Measurements from ENCODE around the gene TMTC1.

GRCh38 chr12:29610473-29611170 is 173.1 kb downstream of the TMTC1 start:
- TF ChIP-seq POLR2A (IDR thresholded peaks at IDR 0.05) (no peak), CTCF (IDR thresholded peaks at IDR 0.05) (no peak)
